Measurements from ENCODE around the gene NCBP2L.

DNA sequence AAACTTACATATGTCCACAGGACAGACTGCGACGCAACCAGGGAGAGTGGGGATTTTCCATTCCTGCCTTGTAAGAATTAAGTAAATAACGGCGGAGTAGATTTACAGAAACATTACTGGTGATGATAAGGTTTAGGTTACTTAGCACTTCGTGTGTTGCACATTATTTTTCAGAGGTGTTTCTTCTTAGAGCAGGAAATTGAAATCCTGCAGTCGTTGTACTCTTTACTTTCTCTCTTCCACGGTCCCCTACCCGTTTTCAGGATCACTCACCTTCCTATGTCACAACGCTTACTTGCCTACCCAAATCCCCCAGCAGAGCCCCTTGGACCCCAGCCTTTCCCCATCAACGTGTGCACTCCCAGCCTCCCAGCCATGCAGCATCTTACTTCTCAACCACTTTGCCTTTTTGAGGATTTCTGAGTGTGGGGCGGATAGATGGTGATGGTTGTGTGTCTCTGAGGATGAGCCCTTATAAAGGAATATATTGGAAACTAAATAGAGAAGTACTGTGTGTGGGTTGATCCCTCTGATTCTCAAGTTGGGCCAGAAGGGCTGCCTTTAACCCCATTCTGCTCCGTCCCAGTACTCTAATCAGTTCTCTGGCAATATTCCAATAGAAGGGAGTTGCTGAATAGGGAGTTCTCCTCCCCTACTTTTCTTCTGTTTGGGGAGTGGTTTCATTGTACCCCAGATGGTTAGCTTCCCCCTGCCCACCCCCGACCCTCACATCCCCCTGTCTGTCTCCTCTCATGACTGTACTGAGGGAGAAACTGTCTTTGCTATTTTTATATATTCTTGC is 49.7 kb downstream of the NCBP2L start:
- TF ChIP-seq TARDBP (IDR thresholded peaks at IDR 0.05) (no peak), HDGF (IDR thresholded peaks at IDR 0.05; ENCODE audit: borderline replicate concordance) (no peak), NFRKB (IDR thresholded peaks at IDR 0.05) (no peak), FOXA1 (IDR thresholded peaks at IDR 0.05) (no peak)
